Astrocyte (in vitro differentiated cells and primary cell): ENCODE data around the gene AVEN. TPM values are rescaled to one million over a fixed set of nuclear protein-coding genes. Genes with fewer than 3 reads are reported as not detected.

ENCODE experiments used
- DNase-seq: peaks from one replicate; pipeline ENCODE4 v3.0.0-alpha.2; 2010; ENCODE audit warnings: low read depth
- FAIRE-seq: peaks from 2 replicates; lab custom pipeline; 2011; peaks lifted over from hg19 to GRCh38; lab: Jason Lieb, UNC
- H2AFZ ChIP-seq: 2 replicates; pipeline ENCODE4 v1.6.0; 2012; ENCODE audit warnings: low read depth, low read length, inconsistent platforms
- H3K27ac ChIP-seq: 2 replicates; pipeline ENCODE4 v1.5.1; 2011; ENCODE audit warnings: low read depth, low read length, inconsistent platforms
- H3K27me3 ChIP-seq: 2 replicates; pipeline ENCODE4 v1.6.0; 2011; ENCODE audit warnings: low read length, inconsistent platforms; ENCODE audit not compliant: insufficient read depth
- H3K36me3 ChIP-seq: 2 replicates; pipeline ENCODE4 v1.5.1; 2011; ENCODE audit warnings: low read length, inconsistent platforms; ENCODE audit not compliant: insufficient read depth
- H3K4me1 ChIP-seq: 2 replicates; pipeline ENCODE4 v1.5.1; 2011; ENCODE audit warnings: low read length, inconsistent platforms; ENCODE audit not compliant: insufficient read depth
- H3K4me2 ChIP-seq: 2 replicates; pipeline ENCODE4 v1.6.0; 2012; ENCODE audit warnings: low read length, inconsistent platforms
- H3K4me3 ChIP-seq: 2 replicates; pipeline ENCODE4 v1.5.1; 2011; ENCODE audit warnings: low read depth, mild to moderate bottlenecking, low read length, inconsistent platforms; ENCODE audit not compliant: insufficient read depth
- H3K79me2 ChIP-seq: 2 replicates; pipeline ENCODE4 v1.6.0; 2012; ENCODE audit warnings: mild to moderate bottlenecking, low read length, inconsistent platforms; ENCODE audit not compliant: insufficient read depth
- H3K9ac ChIP-seq: 2 replicates; pipeline ENCODE4 v1.6.0; 2012; ENCODE audit warnings: mild to moderate bottlenecking, low read length, inconsistent platforms
- H3K9me3 ChIP-seq: 2 replicates; pipeline ENCODE4 v1.5.1; 2012; ENCODE audit warnings: low read depth, mild to moderate bottlenecking, low read length, inconsistent platforms; ENCODE audit not compliant: insufficient read depth
- H4K20me1 ChIP-seq: 2 replicates; pipeline ENCODE4 v1.6.0; 2012; ENCODE audit warnings: low read length, inconsistent platforms; ENCODE audit not compliant: insufficient read depth
- H3K27ac Mint-ChIP-seq: one replicate; pipeline ENCODE4 v1.8.0; 2021; ENCODE audit warnings: mild to moderate bottlenecking, mixed read lengths; ENCODE audit not compliant: unreplicated experiment
- H3K27me3 Mint-ChIP-seq: one replicate; pipeline ENCODE4 v1.8.0; 2021; ENCODE audit warnings: low read depth, mixed read lengths; ENCODE audit not compliant: unreplicated experiment
- H3K36me3 Mint-ChIP-seq: one replicate; pipeline ENCODE4 v1.8.0; 2021; ENCODE audit warnings: low read depth, mixed read lengths; ENCODE audit not compliant: unreplicated experiment
- H3K4me1 Mint-ChIP-seq: one replicate; pipeline ENCODE4 v1.8.0; 2021; ENCODE audit warnings: low read depth, mixed read lengths; ENCODE audit not compliant: unreplicated experiment
- H3K4me3 Mint-ChIP-seq: one replicate; pipeline ENCODE4 v1.8.0; 2021; ENCODE audit warnings: mild to moderate bottlenecking, moderate library complexity, mixed read lengths; ENCODE audit not compliant: unreplicated experiment
- H3K9me3 Mint-ChIP-seq: one replicate; pipeline ENCODE4 v1.8.0; 2021; ENCODE audit warnings: mild to moderate bottlenecking, mixed read lengths; ENCODE audit not compliant: unreplicated experiment
- CTCF ChIP-seq: IDR thresholded peaks from 2 replicates; pipeline ENCODE4 v1.5.1; 2011; ENCODE audit warnings: low read depth, mild to moderate bottlenecking, inconsistent platforms, low read length, moderate library complexity; ENCODE audit not compliant: insufficient read depth
- EZH2 ChIP-seq: IDR thresholded peaks from 2 replicates; pipeline ENCODE4 v1.6.1; 2012; ENCODE audit warnings: mild to moderate bottlenecking, low read length, inconsistent platforms; ENCODE audit not compliant: insufficient read depth
- total RNA-seq: library from RNA; stranded (reverse); gene quantifications from 2 replicates; pipeline ENCODE4 v1.2.1, GENCODE V29; 2021

AVEN gene
- total RNA-seq, 1 donor from 2014 or later, result 34.1 TPM

- Mint-ChIP-seq H3K4me1 (no peaks in the 10 kb centered on the region), H3K36me3 (peaks cover 7% of the 10 kb centered on the region), H3K4me3 (no peak overlapping the region), H3K9me3 (no peaks in the 10 kb centered on the region), H3K27me3 (no peaks in the 10 kb centered on the region), H3K27ac (no peak overlapping the region)
- TF ChIP-seq CTCF (no peak), EZH2 (no peak)
- H3K27me3 ChIP-seq, result no peaks in the 10 kb centered on the region
- no peak for FAIRE-seq
- no peaks in the 10 kb centered on the region for H3K4me1 ChIP-seq
- peaks cover 19% of the 10 kb centered on the region for H3K36me3 ChIP-seq
- H3K4me3 ChIP-seq, result no peak overlapping the region
- no peak overlapping the region for H3K27ac ChIP-seq
- DNase-seq, result peak; percentile 61
- no peaks in the 10 kb centered on the region for H3K79me2 ChIP-seq
- no peaks in the 10 kb centered on the region for H3K9me3 ChIP-seq
- no peak overlapping the region for H3K9ac ChIP-seq
- no peak overlapping the region for H2AFZ ChIP-seq
- no peak overlapping the region for H3K4me2 ChIP-seq
- no peaks in the 10 kb centered on the region for H4K20me1 ChIP-seq
Observed at GRCh38 chr15:34084086-34084485, 45.1 kb upstream of the AVEN start.

- Histone ChIP-seq H3K27me3 (no peaks in the 10 kb centered on the region), H3K79me2 (no peaks in the 10 kb centered on the region), H3K9ac (no peak overlapping the region), H3K27ac (no peak overlapping the region), H4K20me1 (no peaks in the 10 kb centered on the region), H3K36me3 (peaks cover 6% of the 10 kb centered on the region), H3K9me3 (no peaks in the 10 kb centered on the region), H3K4me3 (no peak overlapping the region), H3K4me2 (no peak overlapping the region), H3K4me1 (no peaks in the 10 kb centered on the region), H2AFZ (no peak overlapping the region)
- no peak for DNase-seq
- no peak for FAIRE-seq
- Mint-ChIP-seq H3K9me3 (no peaks in the 10 kb centered on the region), H3K27me3 (no peaks in the 10 kb centered on the region), H3K36me3 (peaks cover 7% of the 10 kb centered on the region), H3K4me3 (no peak overlapping the region), H3K4me1 (no peaks in the 10 kb centered on the region), H3K27ac (no peak overlapping the region)
- TF ChIP-seq CTCF, result no peak
- no peak for TF ChIP-seq EZH2
Observed at GRCh38 chr15:34079904-34080303, 40.9 kb upstream of the AVEN start.

- H3K4me2 ChIP-seq, result no peak overlapping the region
- TF ChIP-seq EZH2, result no peak
- no peak for TF ChIP-seq CTCF
- H3K27me3 Mint-ChIP-seq, result no peaks in the 10 kb centered on the region
- no peak overlapping the region for H3K4me3 ChIP-seq
- no peak overlapping the region for H3K9ac ChIP-seq
- no peak overlapping the region for H2AFZ ChIP-seq
- no peaks in the 10 kb centered on the region for H3K27me3 ChIP-seq
- no peak overlapping the region for H3K4me3 Mint-ChIP-seq
- H3K4me1 Mint-ChIP-seq, result no peaks in the 10 kb centered on the region
- no peaks in the 10 kb centered on the region for H4K20me1 ChIP-seq
- H3K27ac ChIP-seq, result no peak overlapping the region
- FAIRE-seq (no peak), DNase-seq (no peak)
- no peak overlapping the region for H3K27ac Mint-ChIP-seq
- H3K79me2 ChIP-seq, result no peaks in the 10 kb centered on the region
- no peaks in the 10 kb centered on the region for H3K4me1 ChIP-seq
- H3K36me3 Mint-ChIP-seq, result peaks cover 6% of the 10 kb centered on the region
- no peaks in the 10 kb centered on the region for H3K9me3 Mint-ChIP-seq
- peaks cover 2% of the 10 kb centered on the region for H3K36me3 ChIP-seq
- no peaks in the 10 kb centered on the region for H3K9me3 ChIP-seq
Observed at GRCh38 chr15:34078900-34079299, 39.9 kb upstream of the AVEN start.
